K562 (cell line): ENCODE measurements around the gene NOL4L. TPM values are rescaled to one million over a fixed set of nuclear protein-coding genes. Genes with fewer than 3 reads are reported as not detected.
A peak's percentile ranks its signal among the peaks of the same experiment; 100 is the strongest.

Experiments used
- CTCF ChIP-seq, 3 experiments: IDR thresholded peaks in 2 of 3; conservative IDR thresholded peaks in 1 of 3; 2 replicates each; pipeline ENCODE4 v1.5.1; 2011 to 2012; ENCODE audit warnings: low read length in 3 of 3, mild to moderate bottlenecking in 3 of 3, control low read depth in 2 of 3, improper control_type of control experiment in 1 of 3, inconsistent platforms in 1 of 3, low read depth in 1 of 3, mixed read lengths in 1 of 3, moderate library complexity in 1 of 3; ENCODE audit not compliant: insufficient read depth in 2 of 3
- DEAF1 ChIP-seq: fragments of 450-650 bp; formaldehyde crosslinking; IDR thresholded peaks from 2 replicates; pipeline ENCODE4 v1.4.0; 2020; ENCODE audit warnings: mild to moderate bottlenecking, moderate library complexity
- JUND ChIP-seq, 2 experiments: IDR thresholded peaks; 2 replicates in 1 of 2; 3 replicates in 1 of 2; pipeline ENCODE4 v1.6.1; 2011; ENCODE audit warnings: borderline replicate concordance in 2 of 2, low read depth in 2 of 2, low read length in 2 of 2, improper control_type of control experiment in 1 of 2, missing biosample characterization in 1 of 2, missing genetic modification characterization in 1 of 2, missing genetic modification reagents in 1 of 2
- L3MBTL2 ChIP-seq: fragments of 450-650 bp; IDR thresholded peaks from 2 replicates; pipeline ENCODE4 v1.6.1; 2016; ENCODE audit warnings: mild to moderate bottlenecking, moderate library complexity
- MAFK ChIP-seq: IDR thresholded peaks from 2 replicates; pipeline ENCODE4 v1.6.1; 2011; ENCODE audit warnings: low read length, improper control_type of control experiment
- MNT ChIP-seq, 2 experiments: fragments of 450-650 bp; conservative IDR thresholded peaks; 2 replicates each; pipeline ENCODE4 v1.6.1; 2017; ENCODE audit warnings: mild to moderate bottlenecking in 2 of 2, moderate library complexity in 2 of 2
- NFE2L1 ChIP-seq: fragments of 450-650 bp; IDR thresholded peaks from 2 replicates; pipeline ENCODE4 v1.6.1; 2016; ENCODE audit warnings: missing genetic modification characterization, low read depth, mild to moderate bottlenecking, missing compliant biosample characterization, moderate library complexity, borderline replicate concordance
- NRF1 ChIP-seq, 2 experiments: fragments of 450-650 bp; IDR thresholded peaks in 1 of 2; conservative IDR thresholded peaks in 1 of 2; 2 replicates each; pipeline ENCODE4 v1.6.1; 2014; ENCODE audit warnings: mild to moderate bottlenecking in 2 of 2
- RAD21 ChIP-seq, 2 experiments: fragments of 250-450 bp in 1 of 2; fragments of 450-650 bp in 1 of 2; sonication (Bioruptor Pico) in 1 of 2; formaldehyde crosslinking in 1 of 2; IDR thresholded peaks in 1 of 2; conservative IDR thresholded peaks in 1 of 2; 2 replicates each; pipeline versions ENCODE4 v1.4.0 to v1.8.0; 2020 to 2022; ENCODE audit warnings: mild to moderate bottlenecking in 2 of 2, moderate library complexity in 1 of 2
- RCOR1 ChIP-seq, 2 experiments: IDR thresholded peaks; 2 replicates each; pipeline ENCODE4 v1.6.1; 2012; ENCODE audit warnings: low read depth in 2 of 2, low read length in 2 of 2, borderline replicate concordance in 1 of 2, improper control_type of control experiment in 1 of 2
- SMC3 ChIP-seq: conservative IDR thresholded peaks from 2 replicates; pipeline ENCODE4 v1.6.1; 2011; ENCODE audit warnings: low read depth, low read length, improper control_type of control experiment; ENCODE audit not compliant: insufficient read depth
- XRCC5 ChIP-seq: fragments of 200-400 bp; formaldehyde crosslinking; IDR thresholded peaks from 2 replicates; pipeline ENCODE4 v1.6.1; 2017; ENCODE audit warnings: low read depth, mild to moderate bottlenecking, low read length
- ZNF316 ChIP-seq: fragments of 450-650 bp; IDR thresholded peaks from 2 replicates; pipeline ENCODE4 v1.6.1; 2016
- ZNF384 ChIP-seq: IDR thresholded peaks from 2 replicates; pipeline ENCODE4 v1.6.1; 2012; ENCODE audit warnings: low read depth, low read length, improper control_type of control experiment
- polyA plus RNA-seq, 8 experiments: library from polyadenylated mRNA; depleted of rRNA in 4 of 8; stranded (reverse) in 5 of 8; unstranded in 3 of 8; fragments of >200 nt; fragmentation: Nextera tagmentation in 2 of 8; fragmentation: Illumina TruSeq in 1 of 8; extraction: Ambion mirVana in 2 of 8; extraction: Trizol in 1 of 8; gene quantifications; 2 replicates each; pipeline versions ENCODE4 v1.2.1 to v1.2.3, GENCODE V29; 2011 to 2014; ENCODE audit warnings: inconsistent platforms in 1 of 8, missing spikeins in 1 of 8
- total RNA-seq, 7 experiments: library from RNA; depleted of rRNA in 6 of 7; stranded (reverse); fragments of >200 nt in 6 of 7; fragmentation: Illumina TruSeq in 2 of 7; extraction: Trizol in 2 of 7; gene quantifications; 2 replicates each; pipeline versions ENCODE4 v1.2.1 to v1.2.3, GENCODE V29; 2011 to 2021; ENCODE audit warnings: low replicate concordance in 1 of 7
- TF ChIP-seq, protein P1 (sequence below): fragments of 450-650 bp; IDR thresholded peaks from 2 replicates; pipeline ENCODE4 v1.6.1; 2016; ENCODE audit warnings: borderline replicate concordance

NOL4L gene
- total and polyA plus RNA-seq, 9 of the 15 experiments (the other 6 are each of a cell fraction or from before 2014, with no cell fraction given) = 5.1 to 36.2 (median 13.6) TPM

- TF ChIP-seq DEAF1 (CRISPR knock-in tag) (0 out of 2 replicates have a peak, but pooled peaks have one; percentile 27), MNT (conservative IDR thresholded peaks at IDR 0.05) (0 out of 4 replicates have a peak, but pooled peaks of 1 of the 2 experiments have one; percentile 14), L3MBTL2 (0 out of 2 replicates have a peak, but pooled peaks have one; percentile 14), MAFK (0 out of 2 replicates have a peak, but pooled peaks have one; percentile 14), ZNF384 (peak; percentile 92), NRF1 (conservative IDR thresholded peaks at IDR 0.05 in 1 of 2, IDR thresholded peaks at IDR 0.05 in 1 of 2) (peak; percentile 48 to 57), RAD21 (CRISPR knock-in tag; conservative IDR thresholded peaks at IDR 0.05 in 1 of 2, IDR thresholded peaks at IDR 0.05 in 1 of 2) (peak; percentile 36 to 63; a peak in 3 of 4 replicates), XRCC5 (0 out of 2 replicates have a peak, but pooled peaks have one; percentile 73), ZNF316 (peak; percentile 60), RCOR1 (IDR thresholded peaks at IDR 0.05; ENCODE audit: borderline replicate concordance in 1 of 2, low read depth in 2 of 2, low read length in 2 of 2) (no peak), JUND (IDR thresholded peaks at IDR 0.05; ENCODE audit: borderline replicate concordance, low read depth, low read length) (peak; percentile 24; the same call in 1 of the 2 replicates), JUND (tag; IDR thresholded peaks at IDR 0.05; ENCODE audit: borderline replicate concordance, low read depth, low read length) (0 out of 3 replicates have a peak, but pooled peaks have one; percentile 14), NFE2L1 (tag) (no peak), CTCF (IDR thresholded peaks at IDR 0.05 in 2 of 3, conservative IDR thresholded peaks at IDR 0.05 in 1 of 3; ENCODE audit: insufficient read depth in 2 of 3, low read depth in 1 of 3, low read length in 3 of 3) (peak; percentile 67 to 80 (median 76)), SMC3 (peak; percentile 45; the same call in 1 of the 2 replicates)
- TF ChIP-seq, protein P1, sequence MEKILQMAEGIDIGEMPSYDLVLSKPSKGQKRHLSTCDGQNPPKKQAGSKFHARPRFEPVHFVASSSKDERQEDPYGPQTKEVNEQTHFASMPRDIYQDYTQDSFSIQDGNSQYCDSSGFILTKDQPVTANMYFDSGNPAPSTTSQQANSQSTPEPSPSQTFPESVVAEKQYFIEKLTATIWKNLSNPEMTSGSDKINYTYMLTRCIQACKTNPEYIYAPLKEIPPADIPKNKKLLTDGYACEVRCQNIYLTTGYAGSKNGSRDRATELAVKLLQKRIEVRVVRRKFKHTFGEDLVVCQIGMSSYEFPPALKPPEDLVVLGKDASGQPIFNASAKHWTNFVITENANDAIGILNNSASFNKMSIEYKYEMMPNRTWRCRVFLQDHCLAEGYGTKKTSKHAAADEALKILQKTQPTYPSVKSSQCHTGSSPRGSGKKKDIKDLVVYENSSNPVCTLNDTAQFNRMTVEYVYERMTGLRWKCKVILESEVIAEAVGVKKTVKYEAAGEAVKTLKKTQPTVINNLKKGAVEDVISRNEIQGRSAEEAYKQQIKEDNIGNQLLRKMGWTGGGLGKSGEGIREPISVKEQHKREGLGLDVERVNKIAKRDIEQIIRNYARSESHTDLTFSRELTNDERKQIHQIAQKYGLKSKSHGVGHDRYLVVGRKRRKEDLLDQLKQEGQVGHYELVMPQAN = 0 out of 2 replicates have a peak, but pooled peaks have one; percentile 26
Observed at GRCh38 chr20:32484958-32485769, 100.0 kb downstream of the NOL4L start (continued).
